ENCODE data around the gene CPLX1. TPM values are rescaled to one million over a fixed set of nuclear protein-coding genes. Genes with fewer than 3 reads are reported as not detected.

Gene CPLX1
- total RNA-seq, 2 experiments from 2014 or later: 0.39 to 0.53 TPM

DNA sequence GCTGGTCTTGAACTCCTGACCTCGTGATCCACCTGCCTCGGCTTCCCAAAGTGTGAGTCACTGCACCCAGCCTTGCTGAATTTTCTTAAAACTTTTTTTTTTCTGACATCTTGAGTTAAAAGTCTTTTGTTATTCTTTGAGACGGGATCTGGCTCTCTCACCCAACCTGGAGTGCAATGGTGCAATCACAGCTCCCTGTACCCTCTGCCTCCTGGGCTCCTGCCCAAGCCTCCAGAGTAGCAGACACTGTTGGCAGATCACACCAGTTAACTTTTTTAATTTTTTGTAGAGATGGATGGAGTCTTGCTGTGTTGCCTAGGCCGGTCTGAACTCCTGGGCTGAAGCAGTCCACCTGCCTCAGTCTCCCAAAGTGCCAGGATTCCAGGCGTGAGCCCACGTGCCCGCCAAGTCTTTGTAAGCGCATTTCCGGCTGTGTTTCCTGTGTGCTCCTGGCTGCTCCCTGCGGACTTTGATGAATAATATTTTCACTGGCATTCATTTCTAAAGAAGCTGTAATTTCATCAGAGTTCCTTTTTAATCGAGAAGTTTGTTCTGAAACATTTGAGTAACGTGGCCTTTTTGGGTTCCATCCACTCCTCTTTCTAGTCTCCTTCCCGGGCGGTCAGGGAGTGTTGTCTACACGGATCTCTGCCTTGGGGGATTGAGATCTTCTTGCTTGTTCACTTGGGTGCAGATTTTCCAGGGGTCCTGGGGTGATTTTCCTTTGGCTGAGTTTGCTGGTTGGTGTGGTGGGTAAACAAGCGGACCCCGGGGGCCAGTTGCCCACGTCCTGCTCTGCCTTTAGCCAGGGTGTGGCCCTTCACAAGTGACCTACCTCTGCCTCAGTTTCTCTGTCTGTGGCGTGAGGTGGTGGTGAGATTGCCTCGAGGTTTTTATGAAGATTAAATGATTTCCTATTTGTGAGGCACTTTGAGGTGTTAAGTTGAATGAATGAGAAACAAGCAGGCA, 75.9 kb downstream of the CPLX1 start:
- no peak for DNase-seq
- ChIA-PET POLR2A (no interaction called here), CTCF (interaction anchor here (0.9 kb wide), 1 partner anchor 9 kb away, joined by 4 read pairs; no protein-coding TSS in a partner anchor)
- Mint-ChIP-seq H3K4me1 (ENCODE audit: low read depth) (no peaks in the 10 kb centered on the region), H3K9me3 (ENCODE audit: insufficient read depth) (no peaks in the 10 kb centered on the region), H3K27me3 (ENCODE audit: low read depth) (no peaks in the 10 kb centered on the region), H3K4me3 (no peak overlapping the region), H3K36me3 (ENCODE audit: low read depth) (peaks cover 29% of the 10 kb centered on the region), H3K27ac (no peak overlapping the region)
- ATAC-seq: no peak

DNA sequence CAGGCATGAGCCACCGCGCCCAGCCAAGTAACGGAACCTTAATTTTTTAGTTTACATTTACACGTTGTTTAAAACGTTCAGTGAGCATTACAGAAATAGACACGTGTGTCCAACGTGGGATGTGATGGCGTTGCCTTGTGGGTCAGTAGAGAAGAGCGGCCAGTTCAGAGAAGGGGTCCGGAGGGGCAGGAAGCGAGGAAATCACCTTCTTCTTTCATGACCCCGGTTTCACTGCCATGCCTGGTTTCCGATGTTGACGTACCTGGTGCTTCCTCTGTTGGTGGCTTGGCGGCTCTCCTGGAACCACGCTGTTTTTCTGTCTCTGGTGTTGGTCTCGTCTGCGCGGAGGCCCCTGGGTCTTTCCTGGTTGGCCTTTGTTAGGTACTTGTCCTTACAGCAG, 77.5 kb downstream of the CPLX1 start:
- peaks cover 29% of the 10 kb centered on the region for H3K36me3 Mint-ChIP-seq (ENCODE audit: low read depth)
- CTCF ChIA-PET: no interaction called here
- ATAC-seq: no peak
- POLR2A ChIA-PET: no interaction called here
- no peaks in the 10 kb centered on the region for H3K4me1 Mint-ChIP-seq (ENCODE audit: low read depth)
- no peaks in the 10 kb centered on the region for H3K9me3 Mint-ChIP-seq (ENCODE audit: insufficient read depth)
- H3K27ac Mint-ChIP-seq: no peak overlapping the region
- H3K4me3 Mint-ChIP-seq: no peak overlapping the region
- DNase-seq: no peak
- H3K27me3 Mint-ChIP-seq (ENCODE audit: low read depth): no peaks in the 10 kb centered on the region

- Mint-ChIP-seq H3K4me3 (no peak overlapping the region), H3K27ac (no peak overlapping the region), H3K36me3 (ENCODE audit: low read depth) (peaks cover 31% of the 10 kb centered on the region), H3K9me3 (ENCODE audit: insufficient read depth) (no peaks in the 10 kb centered on the region), H3K4me1 (ENCODE audit: low read depth) (no peaks in the 10 kb centered on the region), H3K27me3 (ENCODE audit: low read depth) (no peaks in the 10 kb centered on the region)
- ChIA-PET POLR2A (no interaction called here), CTCF (no interaction called here)
- no peak for ATAC-seq
- DNase-seq: no peak
Measured at GRCh38 chr4:747546-748170, 78.3 kb downstream of the CPLX1 start.

DNA sequence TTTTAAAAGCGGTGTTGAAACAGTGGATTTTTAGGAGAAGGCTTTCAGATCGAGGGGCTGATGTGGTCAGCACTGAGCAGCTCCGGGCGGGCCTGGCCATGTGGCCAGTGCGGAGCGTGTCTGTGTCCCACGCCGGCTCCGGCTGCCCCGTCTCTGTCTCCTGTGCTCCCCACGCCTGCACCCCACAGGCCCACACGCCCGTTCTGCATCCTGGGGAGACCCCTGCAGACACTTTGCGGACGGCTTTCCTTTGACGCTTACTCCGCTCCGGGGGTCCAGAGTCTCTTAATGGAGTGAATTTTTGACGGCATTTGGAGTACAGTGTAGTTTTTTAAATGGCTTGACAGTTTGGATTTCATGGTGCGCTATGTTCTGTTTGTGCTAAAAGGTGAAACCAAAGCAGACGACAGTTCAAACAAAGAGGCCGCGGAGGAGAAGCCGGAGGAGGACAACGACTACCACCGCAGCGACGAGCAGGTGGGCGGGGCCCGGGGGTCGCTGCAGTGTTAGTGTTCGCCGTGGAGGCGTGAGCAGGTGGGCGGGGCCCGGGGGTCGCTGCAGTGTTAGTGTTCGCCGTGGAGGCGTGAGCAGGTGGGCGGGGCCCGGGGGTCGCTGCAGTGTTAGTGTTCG, 81.6 kb downstream of the CPLX1 start:
- ChIA-PET POLR2A (no interaction called here), CTCF (no interaction called here)
- H3K27me3 Mint-ChIP-seq (ENCODE audit: low read depth): no peaks in the 10 kb centered on the region
- ATAC-seq: no peak
- no peaks in the 10 kb centered on the region for H3K9me3 Mint-ChIP-seq (ENCODE audit: insufficient read depth)
- no peak overlapping the region for H3K27ac Mint-ChIP-seq
- H3K36me3 Mint-ChIP-seq (ENCODE audit: low read depth): peaks cover 28% of the 10 kb centered on the region
- H3K4me3 Mint-ChIP-seq: no peak overlapping the region
- no peaks in the 10 kb centered on the region for H3K4me1 Mint-ChIP-seq (ENCODE audit: low read depth)
- no peak for DNase-seq

DNA sequence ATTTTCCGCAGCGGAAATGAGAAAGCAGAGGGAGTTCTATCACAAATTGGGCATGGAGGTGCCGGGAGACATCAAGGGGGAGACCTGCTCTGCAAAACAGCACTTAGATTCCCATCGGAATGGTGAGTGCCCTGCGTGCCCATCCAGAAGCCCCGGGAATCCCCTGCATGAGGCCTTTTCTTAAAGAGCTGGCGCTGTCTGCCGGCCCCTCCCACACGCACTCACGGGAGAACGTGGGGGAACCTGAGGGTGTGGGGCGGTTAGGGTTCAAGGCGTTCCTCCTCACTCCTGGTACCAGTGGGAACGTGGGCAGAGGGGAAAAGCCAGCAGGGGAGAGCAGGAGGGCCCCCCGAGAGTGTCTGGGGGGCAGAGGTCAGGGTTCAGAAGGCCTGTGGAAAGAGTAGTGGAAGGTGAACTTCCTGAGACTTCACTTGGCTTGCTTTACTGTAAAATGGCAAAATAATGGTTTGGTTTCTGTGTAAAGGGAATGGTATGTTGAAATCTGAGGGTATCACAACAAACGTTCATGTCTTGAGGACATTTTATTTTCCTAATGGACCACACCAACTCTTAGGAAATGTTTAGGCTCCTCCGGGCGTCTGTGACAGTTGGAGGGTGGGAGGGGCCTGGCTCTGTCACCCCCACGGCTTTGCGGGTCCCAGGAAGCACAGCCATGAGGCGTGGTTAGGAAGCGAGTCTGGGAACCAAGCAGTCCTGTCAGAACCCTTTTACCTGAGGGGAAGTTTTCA, 82.3 kb downstream of the CPLX1 start:
- no peak overlapping the region for H3K4me3 Mint-ChIP-seq
- no peaks in the 10 kb centered on the region for H3K27me3 Mint-ChIP-seq (ENCODE audit: low read depth)
- POLR2A ChIA-PET: interaction anchor here (1.0 to 1.2 kb wide), 2 partner anchors 9 to 189 kb away, joined by 3 read pairs; partner anchors contain the start of genes GAK and TMEM175
- H3K27ac Mint-ChIP-seq: peak overlapping the region; percentile 6
- ATAC-seq (no peak), DNase-seq (no peak)
- CTCF ChIA-PET: interaction anchor here (1.2 to 2.1 kb wide), 6 partner anchors 24 to 243 kb away, joined by 3 to 34 read pairs (median 6); partner anchors contain the start of genes DGKQ and IDUA
- H3K4me1 Mint-ChIP-seq (ENCODE audit: low read depth): no peaks in the 10 kb centered on the region
- H3K9me3 Mint-ChIP-seq (ENCODE audit: insufficient read depth): no peaks in the 10 kb centered on the region
- H3K36me3 Mint-ChIP-seq (ENCODE audit: low read depth): peaks cover 27% of the 10 kb centered on the region

DNA sequence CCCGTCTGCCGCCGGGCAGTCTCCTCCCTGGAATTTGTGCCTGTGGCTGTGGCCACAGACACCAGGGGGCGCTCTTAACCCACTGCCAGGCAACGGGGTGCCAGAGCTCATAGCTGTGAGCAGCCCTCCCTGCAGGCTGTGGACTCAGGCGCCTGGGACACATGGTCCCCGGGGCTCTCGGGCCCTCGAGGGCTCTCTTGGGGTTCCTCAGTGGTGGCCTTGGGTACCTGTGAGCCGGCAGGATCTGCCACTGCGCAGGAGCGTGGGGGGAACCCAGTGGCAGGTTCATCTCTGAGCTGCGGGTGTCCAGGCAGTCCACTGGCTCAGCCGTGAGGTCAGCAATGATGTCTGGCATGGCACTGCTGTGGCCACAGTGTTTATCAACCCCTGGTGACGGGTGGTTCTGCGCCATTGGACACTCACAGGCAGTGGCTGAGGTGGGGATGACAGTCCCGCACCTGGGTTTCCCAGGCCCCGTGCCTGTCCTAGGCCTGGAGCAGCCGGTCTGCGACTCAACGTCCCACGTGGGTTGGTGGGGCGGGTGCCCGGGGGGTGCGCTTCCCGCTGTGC, 83.1 kb downstream of the CPLX1 start:
- Mint-ChIP-seq H3K4me1 (ENCODE audit: low read depth) (no peaks in the 10 kb centered on the region), H3K27ac (no peak overlapping the region), H3K36me3 (ENCODE audit: low read depth) (peaks cover 22% of the 10 kb centered on the region), H3K27me3 (ENCODE audit: low read depth) (no peaks in the 10 kb centered on the region), H3K9me3 (ENCODE audit: insufficient read depth) (no peaks in the 10 kb centered on the region), H3K4me3 (no peak overlapping the region)
- peak; percentile 82 for DNase-seq
- POLR2A ChIA-PET: interaction anchor here (1.0 to 1.2 kb wide), 2 partner anchors 10 to 189 kb away, joined by 3 read pairs; partner anchors contain the start of genes GAK and TMEM175
- CTCF ChIA-PET: interaction anchor here (0.6 to 2.1 kb wide), 24 partner anchors 10 to 1102 kb away, joined by 3 to 34 read pairs (median 4); partner anchors contain the start of genes ATP5ME, DGKQ, GAK and IDUA
- ATAC-seq: peak; percentile 90

GRCh38 chr4:742096-742741, 83.7 kb downstream of the CPLX1 start:
- DNase-seq (no peak), ATAC-seq (no peak)
- H3K4me3 Mint-ChIP-seq: no peak overlapping the region
- H3K27me3 Mint-ChIP-seq (ENCODE audit: low read depth): no peaks in the 10 kb centered on the region
- peaks cover 20% of the 10 kb centered on the region for H3K36me3 Mint-ChIP-seq (ENCODE audit: low read depth)
- ChIA-PET CTCF (interaction anchor here (0.6 to 2.1 kb wide), 25 partner anchors 8 to 1103 kb away, joined by 3 to 34 read pairs (median 4); partner anchors contain the start of genes ATP5ME, DGKQ, IDUA and MYL5), POLR2A (interaction anchor here (0.8 to 1.2 kb wide), 3 partner anchors 11 to 190 kb away, joined by 3 read pairs; partner anchors contain the start of genes GAK and TMEM175)
- H3K27ac Mint-ChIP-seq: no peak overlapping the region
- H3K4me1 Mint-ChIP-seq (ENCODE audit: low read depth): no peaks in the 10 kb centered on the region
- H3K9me3 Mint-ChIP-seq (ENCODE audit: insufficient read depth): no peaks in the 10 kb centered on the region

DNA sequence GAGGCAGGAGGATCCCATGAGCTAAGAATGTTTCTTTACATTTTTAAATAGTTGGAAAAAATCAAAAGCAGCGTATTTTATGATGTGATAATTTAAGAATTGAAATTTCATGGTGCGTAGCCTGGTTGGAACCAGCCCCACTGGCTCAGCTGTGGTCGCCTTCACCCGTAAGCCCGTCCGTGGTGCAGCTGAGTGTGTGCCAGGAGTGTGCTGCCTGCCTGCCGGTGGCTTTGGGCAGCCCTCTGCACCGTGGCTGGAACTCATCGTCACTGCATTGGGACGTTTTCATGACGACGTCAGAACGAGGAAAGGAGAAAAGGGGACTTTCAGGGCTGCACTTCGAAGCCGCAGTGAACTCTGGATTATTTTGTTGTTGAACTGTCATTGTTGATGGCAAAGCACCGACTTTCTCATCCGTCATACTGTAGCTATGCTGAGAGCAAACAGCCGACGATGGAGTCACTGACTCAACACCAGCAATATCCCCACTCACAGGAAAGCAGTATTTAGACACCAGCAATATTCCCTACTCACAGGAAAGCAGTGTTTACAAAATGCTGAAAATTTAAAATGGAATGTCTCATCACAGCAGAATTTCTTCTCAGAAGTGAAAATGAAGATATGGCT, 85.2 kb downstream of the CPLX1 start:
- Mint-ChIP-seq H3K36me3 (ENCODE audit: low read depth) (peaks cover 20% of the 10 kb centered on the region), H3K27ac (no peak overlapping the region), H3K27me3 (ENCODE audit: low read depth) (no peaks in the 10 kb centered on the region), H3K4me1 (ENCODE audit: low read depth) (no peaks in the 10 kb centered on the region), H3K9me3 (ENCODE audit: insufficient read depth) (no peaks in the 10 kb centered on the region), H3K4me3 (no peak overlapping the region)
- ChIA-PET POLR2A (interaction anchor here (0.6 to 1.1 kb wide), 2 partner anchors 39 to 76 kb away, joined by 3 read pairs; no protein-coding TSS in a partner anchor), CTCF (interaction anchor here (0.7 to 1.5 kb wide), 3 partner anchors 9 to 247 kb away, joined by 3 to 6 read pairs (median 4); partner anchors contain the start of gene IDUA)
- no peak for DNase-seq
- ATAC-seq: no peak

GRCh38 chr4:740011-740410, 85.9 kb downstream of the CPLX1 start:
- Mint-ChIP-seq H3K4me3 (no peak overlapping the region), H3K27ac (no peak overlapping the region), H3K36me3 (ENCODE audit: low read depth) (peaks cover 25% of the 10 kb centered on the region), H3K9me3 (ENCODE audit: insufficient read depth) (no peaks in the 10 kb centered on the region), H3K27me3 (ENCODE audit: low read depth) (no peaks in the 10 kb centered on the region), H3K4me1 (ENCODE audit: low read depth) (no peaks in the 10 kb centered on the region)
- DNase-seq: no peak
- ChIA-PET POLR2A (interaction anchor here (1.0 to 1.1 kb wide), 2 partner anchors 39 to 192 kb away, joined by 3 read pairs; partner anchors contain the start of gene GAK), CTCF (interaction anchor here (1.4 kb wide), 1 partner anchor 139 kb away, joined by 3 read pairs; no protein-coding TSS in a partner anchor)
- no peak for ATAC-seq

DNA sequence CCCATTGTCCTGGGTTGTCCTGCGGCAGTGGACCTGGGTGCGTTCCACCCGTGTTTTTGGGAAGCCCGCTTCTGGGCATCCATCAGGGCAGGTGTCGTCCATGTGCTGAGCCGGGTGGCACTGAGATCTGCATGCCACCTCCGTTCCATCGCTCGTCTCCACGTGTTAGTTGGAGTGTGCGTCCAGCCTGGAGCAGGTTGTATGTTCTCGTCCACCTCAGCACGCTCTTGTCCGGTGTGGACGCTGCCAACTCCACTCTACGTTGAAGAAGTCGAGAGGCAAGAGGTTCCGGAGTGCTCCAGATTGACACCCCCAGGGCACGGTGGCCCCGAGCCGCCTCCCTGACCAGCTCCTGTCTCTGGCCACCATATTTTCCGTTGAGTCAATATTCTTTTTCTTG, 86.4 kb downstream of the CPLX1 start:
- Mint-ChIP-seq H3K4me1 (ENCODE audit: low read depth) (no peaks in the 10 kb centered on the region), H3K9me3 (ENCODE audit: insufficient read depth) (no peaks in the 10 kb centered on the region), H3K27me3 (ENCODE audit: low read depth) (no peaks in the 10 kb centered on the region), H3K36me3 (ENCODE audit: low read depth) (peaks cover 30% of the 10 kb centered on the region), H3K27ac (no peak overlapping the region), H3K4me3 (no peak overlapping the region)
- POLR2A ChIA-PET: interaction anchor here (1.0 kb wide), 1 partner anchor 192 kb away, joined by 3 read pairs; the partner anchor contains the start of gene GAK
- ATAC-seq (no peak), DNase-seq (no peak)
- CTCF ChIA-PET: no interaction called here
